CD4-positive, CD25-positive, alpha-beta regulatory T cell (primary cell): ENCODE measurements around the gene TRAPPC2. TPM values are rescaled to one million over a fixed set of nuclear protein-coding genes. Genes with fewer than 3 reads are reported as not detected.

Experiments used
- ATAC-seq, 2 donors: fragments of 150-1000 bp; cut with Tn5 transposase; one replicate each; pipeline ENCODE4 v1.10.0; 2021; ENCODE audit warnings: low read depth in 2 of 2, moderate number of reproducible peaks in 2 of 2, moderate library complexity in 1 of 2
- DNase-seq, 3 donors: peaks; one replicate each; pipeline versions ENCODE4 v3.0.0 to v3.0.0-alpha.2; 2012 to 2022; ENCODE audit warnings: mixed read lengths in 1 of 3
- H3K27ac ChIP-seq: one replicate; pipeline ENCODE4 v1.7.0; 2013; ENCODE audit warnings: mild to moderate bottlenecking, low read length; ENCODE audit not compliant: insufficient read depth, poor library complexity, severe bottlenecking
- H3K27me3 ChIP-seq: one replicate; pipeline ENCODE4 v1.7.0; 2013; ENCODE audit warnings: low read length; ENCODE audit not compliant: control insufficient read depth, insufficient read depth
- H3K36me3 ChIP-seq: one replicate; pipeline ENCODE4 v1.7.0; 2013; ENCODE audit warnings: mild to moderate bottlenecking, low read length, moderate library complexity; ENCODE audit not compliant: control insufficient read depth, insufficient read depth
- H3K4me1 ChIP-seq: 2 replicates; pipeline ENCODE4 v1.7.0; 2013; ENCODE audit warnings: mild to moderate bottlenecking, low read length; ENCODE audit not compliant: insufficient read depth, control insufficient read depth, poor library complexity, severe bottlenecking
- H3K4me3 ChIP-seq: one replicate; pipeline ENCODE4 v1.7.0; 2013; ENCODE audit warnings: low read depth, mild to moderate bottlenecking, low read length, moderate library complexity
- H3K9me3 ChIP-seq, 2 experiments: 1 replicate in 1 of 2; 2 replicates in 1 of 2; pipeline ENCODE4 v1.7.0; 2013; ENCODE audit warnings: low read length in 2 of 2, mild to moderate bottlenecking in 1 of 2, moderate library complexity in 1 of 2; ENCODE audit not compliant: control insufficient read depth in 2 of 2
- H3K27ac Mint-ChIP-seq, 3 donors: one replicate each; pipeline ENCODE4 v1.8.0; 2020 to 2022; ENCODE audit warnings: mild to moderate bottlenecking in 3 of 3, mixed read lengths in 3 of 3, moderate library complexity in 2 of 3
- H3K27me3 Mint-ChIP-seq: one replicate; pipeline ENCODE4 v1.8.0; 2022; ENCODE audit warnings: mild to moderate bottlenecking, mixed read lengths
- H3K36me3 Mint-ChIP-seq: one replicate; pipeline ENCODE4 v1.8.0; 2020; ENCODE audit warnings: mixed read lengths
- H3K4me1 Mint-ChIP-seq, 4 donors: one replicate each; pipeline ENCODE4 v1.8.0; 2020 to 2022; ENCODE audit warnings: mixed read lengths in 4 of 4, mild to moderate bottlenecking in 1 of 4
- H3K4me3 Mint-ChIP-seq, 4 donors: one replicate each; pipeline ENCODE4 v1.8.0; 2020 to 2022; ENCODE audit warnings: mild to moderate bottlenecking in 4 of 4, mixed read lengths in 4 of 4, moderate library complexity in 3 of 4
- H3K9me3 Mint-ChIP-seq, 7 donors: one replicate each; pipeline ENCODE4 v1.8.0; 2020 to 2022; ENCODE audit warnings: mixed read lengths in 7 of 7, mild to moderate bottlenecking in 3 of 7, moderate library complexity in 2 of 7
- polyA plus RNA-seq, 4 donors: library from polyadenylated mRNA; unstranded; fragments of 300-500 nt; fragmentation: Illumina TruSeq; gene quantifications; one replicate each; pipeline ENCODE4 v1.2.3, GENCODE V29; 2021
- total RNA-seq: library from RNA; stranded (reverse); gene quantifications from one replicate; pipeline ENCODE4 v1.2.3, GENCODE V29; 2022

TRAPPC2 gene
- total and polyA plus RNA-seq, 5 donors from 2014 or later, result 31.3 to 46.9 (median 37.8) TPM

DNA sequence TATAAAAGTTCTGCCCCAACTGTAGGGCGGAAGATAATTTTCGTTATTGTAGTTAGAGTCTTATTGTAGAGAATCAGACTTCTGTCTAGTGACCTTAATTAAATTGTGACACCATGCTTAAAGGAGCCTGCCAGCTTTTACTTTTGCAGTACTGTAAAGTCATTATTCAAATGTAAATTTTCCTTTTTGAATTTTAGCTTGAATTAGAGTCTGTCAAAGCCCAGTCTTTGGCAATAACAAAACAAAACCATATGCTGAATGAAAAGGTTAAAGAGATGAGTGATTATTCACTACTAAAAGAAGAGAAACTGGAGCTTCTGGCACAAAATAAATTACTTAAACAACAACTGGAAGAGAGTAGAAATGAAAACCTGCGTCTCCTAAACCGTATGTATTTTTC lies 22.0 kb upstream of the TRAPPC2 start:
- Histone ChIP-seq H3K9me3 (no peaks in the 10 kb centered on the region), H3K36me3 (peaks cover 65% of the 10 kb centered on the region), H3K4me3 (no peak overlapping the region), H3K27me3 (no peaks in the 10 kb centered on the region), H3K4me1 (peaks cover 10% of the 10 kb centered on the region), H3K27ac (no peak overlapping the region)
- ATAC-seq (no peak), DNase-seq (no peak)
- Mint-ChIP-seq H3K9me3 (no peaks in the 10 kb centered on the region), H3K4me3 (no peak overlapping the region), H3K4me1 (peaks cover 11 to 29% (median 15%) of the 10 kb centered on the region in 4 donors), H3K36me3 (peaks cover 41% of the 10 kb centered on the region), H3K27ac (peak overlapping the region in 1 of 3 donors; percentile 26), H3K27me3 (no peaks in the 10 kb centered on the region)

- H3K4me1 Mint-ChIP-seq, result peaks cover 10 to 32% (median 18%) of the 10 kb centered on the region in 4 donors
- H3K27ac Mint-ChIP-seq, result peak overlapping the region in 2 of 3 donors; percentile 51 to 53
- no peak overlapping the region for H3K4me3 Mint-ChIP-seq
- H3K9me3 Mint-ChIP-seq, result no peaks in the 10 kb centered on the region
- H3K9me3 ChIP-seq, result no peaks in the 10 kb centered on the region
- peak overlapping the region; percentile 41 for H3K4me3 ChIP-seq
- no peaks in the 10 kb centered on the region for H3K27me3 Mint-ChIP-seq
- ATAC-seq, result peak; percentile 52 to 72
- peak overlapping the region; percentile 14 for H3K27ac ChIP-seq
- peaks cover 37% of the 10 kb centered on the region for H3K36me3 Mint-ChIP-seq
- peaks cover 56% of the 10 kb centered on the region for H3K36me3 ChIP-seq
- H3K27me3 ChIP-seq, result no peaks in the 10 kb centered on the region
- DNase-seq, result peak in 2 of 3 donors; percentile 19 to 70
- peaks cover 15% of the 10 kb centered on the region for H3K4me1 ChIP-seq
Measured at GRCh38 chrX:13755254-13755653, 20.8 kb upstream of the TRAPPC2 start.

GRCh38 chrX:13754765-13755164 lies 20.3 kb upstream of the TRAPPC2 start:
- DNase-seq (no peak), ATAC-seq (no peak)
- Histone ChIP-seq H3K27ac (no peak overlapping the region), H3K27me3 (no peaks in the 10 kb centered on the region), H3K9me3 (no peaks in the 10 kb centered on the region), H3K4me3 (no peak overlapping the region), H3K36me3 (peaks cover 54% of the 10 kb centered on the region), H3K4me1 (peaks cover 15% of the 10 kb centered on the region)
- Mint-ChIP-seq H3K4me3 (no peak overlapping the region), H3K27me3 (no peaks in the 10 kb centered on the region), H3K36me3 (peaks cover 36% of the 10 kb centered on the region), H3K27ac (peak overlapping the region in 1 of 3 donors; percentile 51), H3K9me3 (no peaks in the 10 kb centered on the region), H3K4me1 (peaks cover 12 to 35% (median 21%) of the 10 kb centered on the region in 4 donors)

GRCh38 chrX:13752646-13753045 lies 18.2 kb upstream of the TRAPPC2 start:
- DNase-seq (no peak), ATAC-seq (no peak)
- no peak overlapping the region for H3K4me3 ChIP-seq
- H3K36me3 Mint-ChIP-seq, result peaks cover 23% of the 10 kb centered on the region
- peak overlapping the region in 2 of 3 donors; percentile 11 to 53 for H3K27ac Mint-ChIP-seq
- H3K36me3 ChIP-seq, result peaks cover 46% of the 10 kb centered on the region
- H3K27me3 Mint-ChIP-seq, result no peaks in the 10 kb centered on the region
- H3K9me3 Mint-ChIP-seq, result no peaks in the 10 kb centered on the region
- no peaks in the 10 kb centered on the region for H3K27me3 ChIP-seq
- H3K4me1 Mint-ChIP-seq, result peaks cover 12 to 35% (median 23%) of the 10 kb centered on the region in 4 donors
- no peak overlapping the region for H3K27ac ChIP-seq
- H3K9me3 ChIP-seq, result no peaks in the 10 kb centered on the region
- H3K4me3 Mint-ChIP-seq, result no peak overlapping the region
- H3K4me1 ChIP-seq, result peaks cover 15% of the 10 kb centered on the region

DNA sequence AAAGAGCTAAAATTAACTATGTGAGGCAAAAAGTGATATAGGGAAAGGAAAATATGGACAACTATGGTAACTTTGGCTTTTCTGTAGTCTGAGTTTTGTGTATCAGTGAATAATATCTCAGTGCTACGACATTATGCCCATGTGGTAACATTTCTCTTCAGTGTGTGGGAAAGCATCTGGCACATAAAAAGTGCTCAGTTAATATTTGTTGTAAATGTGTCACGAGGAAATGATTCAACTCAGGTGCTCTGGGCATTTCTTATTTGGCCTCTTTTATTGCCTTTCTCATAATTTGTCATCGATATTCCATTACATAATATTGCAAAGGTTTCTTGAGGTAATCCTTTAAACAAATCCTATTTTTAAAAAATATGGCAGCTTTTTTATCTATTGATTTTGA lies 17.7 kb upstream of the TRAPPC2 start:
- Mint-ChIP-seq H3K4me3 (no peak overlapping the region), H3K27ac (no peak overlapping the region), H3K36me3 (peaks cover 22% of the 10 kb centered on the region), H3K4me1 (peaks cover 12 to 35% (median 25%) of the 10 kb centered on the region in 4 donors), H3K27me3 (no peaks in the 10 kb centered on the region), H3K9me3 (no peaks in the 10 kb centered on the region)
- Histone ChIP-seq H3K4me1 (peaks cover 15% of the 10 kb centered on the region), H3K27ac (no peak overlapping the region), H3K4me3 (no peak overlapping the region), H3K36me3 (peaks cover 45% of the 10 kb centered on the region), H3K27me3 (no peaks in the 10 kb centered on the region), H3K9me3 (no peaks in the 10 kb centered on the region)
- no peak for DNase-seq
- ATAC-seq, result no peak

DNA sequence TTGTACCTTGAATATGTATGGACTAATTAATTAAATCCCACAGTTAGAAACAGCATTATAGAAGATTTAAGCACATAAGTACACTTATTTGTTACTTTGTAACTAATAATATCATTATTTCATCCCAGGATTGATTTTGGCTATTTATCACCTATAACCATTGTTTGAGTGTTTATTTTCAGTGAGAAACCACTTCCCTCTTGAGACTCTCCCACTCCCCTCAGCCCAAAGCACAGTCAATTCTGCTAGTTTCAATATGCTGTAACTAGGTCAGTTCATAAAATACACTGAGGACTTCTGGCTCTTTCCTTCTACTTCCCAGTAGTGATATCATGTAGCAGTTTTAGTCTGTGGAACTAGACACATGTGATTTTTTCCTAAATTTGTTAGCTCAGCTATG lies 16.4 kb upstream of the TRAPPC2 start:
- Mint-ChIP-seq H3K27me3 (no peaks in the 10 kb centered on the region), H3K4me3 (no peak overlapping the region), H3K4me1 (peaks cover 12 to 33% (median 26%) of the 10 kb centered on the region in 4 donors), H3K27ac (no peak overlapping the region), H3K9me3 (no peaks in the 10 kb centered on the region), H3K36me3 (peaks cover 24% of the 10 kb centered on the region)
- H3K27ac ChIP-seq, result peak overlapping the region; percentile 14
- DNase-seq (peak in 1 of 3 donors; percentile 26), ATAC-seq (no peak)
- H3K9me3 ChIP-seq, result no peaks in the 10 kb centered on the region
- peaks cover 48% of the 10 kb centered on the region for H3K36me3 ChIP-seq
- no peaks in the 10 kb centered on the region for H3K27me3 ChIP-seq
- no peak overlapping the region for H3K4me3 ChIP-seq
- H3K4me1 ChIP-seq, result peaks cover 15% of the 10 kb centered on the region

- H3K4me3 ChIP-seq, result no peak overlapping the region
- H3K36me3 Mint-ChIP-seq, result peaks cover 24% of the 10 kb centered on the region
- ATAC-seq, result peak in 1 of 2 donors; percentile 42
- peaks cover 11% of the 10 kb centered on the region for H3K4me1 ChIP-seq
- no peaks in the 10 kb centered on the region for H3K9me3 Mint-ChIP-seq
- no peaks in the 10 kb centered on the region for H3K27me3 ChIP-seq
- H3K27ac ChIP-seq, result peak overlapping the region; percentile 34
- no peaks in the 10 kb centered on the region for H3K9me3 ChIP-seq
- H3K4me3 Mint-ChIP-seq, result peak overlapping the region in 1 of 4 donors; percentile 7
- peaks cover 10 to 29% (median 22%) of the 10 kb centered on the region in 4 donors for H3K4me1 Mint-ChIP-seq
- peak overlapping the region in 1 of 3 donors; percentile 59 for H3K27ac Mint-ChIP-seq
- no peaks in the 10 kb centered on the region for H3K27me3 Mint-ChIP-seq
- DNase-seq, result peak in 2 of 3 donors; percentile 43 to 67
- H3K36me3 ChIP-seq, result peaks cover 52% of the 10 kb centered on the region
Measured at GRCh38 chrX:13750204-13750603, 15.8 kb upstream of the TRAPPC2 start.

- Mint-ChIP-seq H3K9me3 (no peaks in the 10 kb centered on the region), H3K36me3 (peaks cover 29% of the 10 kb centered on the region), H3K4me1 (peaks cover 6 to 29% (median 23%) of the 10 kb centered on the region in 4 donors), H3K4me3 (no peak overlapping the region), H3K27me3 (no peaks in the 10 kb centered on the region), H3K27ac (no peak overlapping the region)
- H3K27ac ChIP-seq, result no peak overlapping the region
- ATAC-seq (no peak), DNase-seq (no peak)
- H3K9me3 ChIP-seq, result no peaks in the 10 kb centered on the region
- H3K4me1 ChIP-seq, result peaks cover 5% of the 10 kb centered on the region
- H3K4me3 ChIP-seq, result no peak overlapping the region
- H3K27me3 ChIP-seq, result no peaks in the 10 kb centered on the region
- H3K36me3 ChIP-seq, result peaks cover 60% of the 10 kb centered on the region
Measured at GRCh38 chrX:13748486-13748885, 14.1 kb upstream of the TRAPPC2 start.
